GM21515 (cell line): Measurements from ENCODE around the gene CDK19.

Experiments
- ATAC-seq: cut with Tn5 transposase; IDR thresholded peaks from one replicate; pipeline ENCODE4 v1.9.1; 2021; ENCODE audit not compliant: unreplicated experiment

The CDK19 gene

GRCh38 chr6:110708295-110708950, 106.8 kb downstream of the CDK19 start:
- no peak for ATAC-seq

GRCh38 chr6:110705543-110705942, 109.7 kb downstream of the CDK19 start:
- ATAC-seq, result no peak

- no peak for ATAC-seq
Observed at GRCh38 chr6:110703906-110704594, 111.2 kb downstream of the CDK19 start.

- no peak for ATAC-seq
Observed at GRCh38 chr6:110703010-110703905, 112.0 kb downstream of the CDK19 start.

- no peak for ATAC-seq
Observed at GRCh38 chr6:110699780-110700179, 115.5 kb downstream of the CDK19 start.

- no peak for ATAC-seq
Observed at GRCh38 chr6:110693994-110694393, 121.3 kb downstream of the CDK19 start.

GRCh38 chr6:110693296-110693695, 122.0 kb downstream of the CDK19 start:
- ATAC-seq, result no peak

- ATAC-seq, result no peak
Observed at GRCh38 chr6:110690916-110691315, 124.4 kb downstream of the CDK19 start.

GRCh38 chr6:110690106-110690654, 125.1 kb downstream of the CDK19 start:
- ATAC-seq, result no peak

GRCh38 chr6:110689275-110689935, 125.9 kb downstream of the CDK19 start:
- no peak for ATAC-seq

GRCh38 chr6:110688661-110689268, 126.5 kb downstream of the CDK19 start:
- ATAC-seq, result no peak

- no peak for ATAC-seq
Observed at GRCh38 chr6:110687326-110687725, 127.9 kb downstream of the CDK19 start.

- ATAC-seq, result no peak
Observed at GRCh38 chr6:110683241-110683640, 132.0 kb downstream of the CDK19 start.

- ATAC-seq, result peak; percentile 96
Observed at GRCh38 chr6:110682460-110682853, 132.8 kb downstream of the CDK19 start.

- no peak for ATAC-seq
Observed at GRCh38 chr6:110681543-110682459, 133.5 kb downstream of the CDK19 start.

- no peak for ATAC-seq
Observed at GRCh38 chr6:110676396-110676795, 138.9 kb downstream of the CDK19 start.

GRCh38 chr6:110674096-110674495, 141.2 kb downstream of the CDK19 start:
- ATAC-seq, result no peak

GRCh38 chr6:110672122-110672521, 143.1 kb downstream of the CDK19 start:
- no peak for ATAC-seq

- no peak for ATAC-seq
Observed at GRCh38 chr6:110671447-110671846, 143.8 kb downstream of the CDK19 start.
